HEK293 (cell line): ENCODE data around the gene MLXIPL.
A peak's percentile ranks its signal among the peaks of the same experiment; 100 is the strongest.

Experiments used
- BCL11B ChIP-seq: fragments of 450-650 bp; formaldehyde crosslinking; IDR thresholded peaks from 2 replicates; pipeline ENCODE4 v1.5.1; 2016; ENCODE audit warnings: low read depth, missing biosample characterization, missing genetic modification characterization
- GLI4 ChIP-seq: fragments of 450-650 bp; formaldehyde crosslinking; IDR thresholded peaks from 2 replicates; pipeline ENCODE4 v1.5.1; 2016; ENCODE audit warnings: missing biosample characterization, missing genetic modification characterization
- KLF16 ChIP-seq: fragments of 450-650 bp; formaldehyde crosslinking; IDR thresholded peaks from 2 replicates; pipeline ENCODE4 v1.5.1; 2017; ENCODE audit warnings: missing biosample characterization, missing genetic modification characterization
- REPIN1 ChIP-seq: fragments of 450-650 bp; formaldehyde crosslinking; IDR thresholded peaks from 2 replicates; pipeline ENCODE4 v1.5.1; 2017; ENCODE audit warnings: missing biosample characterization, missing genetic modification characterization, low read depth
- SP2 ChIP-seq: fragments of 450-650 bp; formaldehyde crosslinking; IDR thresholded peaks from 2 replicates; pipeline ENCODE4 v1.5.1; 2016; ENCODE audit warnings: missing biosample characterization, missing genetic modification characterization
- SP3 ChIP-seq: fragments of 450-650 bp; formaldehyde crosslinking; IDR thresholded peaks from 2 replicates; pipeline ENCODE4 v1.5.1; 2016; ENCODE audit warnings: missing biosample characterization, missing genetic modification characterization
- TCF7L2 ChIP-seq: IDR thresholded peaks from 2 replicates; pipeline ENCODE4 v1.6.1; 2011; ENCODE audit warnings: low read depth, mild to moderate bottlenecking, inconsistent platforms, low read length, moderate library complexity, borderline replicate concordance
- ZBTB10 ChIP-seq: fragments of 450-650 bp; formaldehyde crosslinking; IDR thresholded peaks from 2 replicates; pipeline ENCODE4 v1.5.1; 2016; ENCODE audit warnings: missing biosample characterization, missing genetic modification characterization
- ZBTB6 ChIP-seq: fragments of 450-650 bp; formaldehyde crosslinking; IDR thresholded peaks from 2 replicates; pipeline ENCODE4 v1.5.1; 2017; ENCODE audit warnings: missing biosample characterization, missing genetic modification characterization
- ZNF10 ChIP-seq: fragments of 450-650 bp; formaldehyde crosslinking; IDR thresholded peaks from 2 replicates; pipeline ENCODE4 v1.5.1; 2017; ENCODE audit warnings: missing biosample characterization, missing genetic modification characterization
- ZNF112 ChIP-seq: fragments of 450-650 bp; formaldehyde crosslinking; IDR thresholded peaks from 2 replicates; pipeline ENCODE4 v1.5.0; 2017; ENCODE audit warnings: missing biosample characterization, missing genetic modification characterization
- ZNF132 ChIP-seq: fragments of 450-650 bp; formaldehyde crosslinking; IDR thresholded peaks from 2 replicates; pipeline ENCODE4 v1.5.1; 2017; ENCODE audit warnings: missing biosample characterization, missing genetic modification characterization, borderline replicate concordance
- ZNF133 ChIP-seq: fragments of 450-650 bp; formaldehyde crosslinking; IDR thresholded peaks from 2 replicates; pipeline ENCODE4 v1.5.1; 2016; ENCODE audit warnings: missing biosample characterization, missing genetic modification characterization
- ZNF146 ChIP-seq: fragments of 450-650 bp; formaldehyde crosslinking; IDR thresholded peaks from 2 replicates; pipeline ENCODE4 v1.5.1; 2016; ENCODE audit warnings: missing biosample characterization, missing genetic modification characterization
- ZNF16 ChIP-seq: fragments of 450-650 bp; formaldehyde crosslinking; IDR thresholded peaks from 2 replicates; pipeline ENCODE4 v1.5.1; 2016; ENCODE audit warnings: low read depth, missing biosample characterization, missing genetic modification characterization
- ZNF18 ChIP-seq: fragments of 450-650 bp; formaldehyde crosslinking; IDR thresholded peaks from 2 replicates; pipeline ENCODE4 v1.5.1; 2016; ENCODE audit warnings: missing biosample characterization, missing genetic modification characterization
- ZNF184 ChIP-seq: fragments of 450-650 bp; IDR thresholded peaks from 2 replicates; pipeline ENCODE4 v1.5.1; 2018; ENCODE audit warnings: missing biosample characterization, mild to moderate bottlenecking, missing genetic modification characterization
- ZNF211 ChIP-seq: fragments of 450-650 bp; formaldehyde crosslinking; IDR thresholded peaks from 2 replicates; pipeline ENCODE4 v1.5.1; 2016; ENCODE audit warnings: low read depth, missing biosample characterization, missing genetic modification characterization
- ZNF239 ChIP-seq: fragments of 450-650 bp; formaldehyde crosslinking; IDR thresholded peaks from 2 replicates; pipeline ENCODE4 v1.5.1; 2016; ENCODE audit warnings: missing biosample characterization, missing genetic modification characterization
- ZNF266 ChIP-seq: fragments of 450-650 bp; formaldehyde crosslinking; IDR thresholded peaks from 2 replicates; pipeline ENCODE4 v1.5.1; 2016; ENCODE audit warnings: missing biosample characterization, missing genetic modification characterization, low read depth
- ZNF416 ChIP-seq: fragments of 450-650 bp; formaldehyde crosslinking; IDR thresholded peaks from 2 replicates; pipeline ENCODE4 v1.5.1; 2016; ENCODE audit warnings: missing biosample characterization, missing genetic modification characterization
- ZNF473 ChIP-seq: fragments of 450-650 bp; formaldehyde crosslinking; IDR thresholded peaks from 2 replicates; pipeline ENCODE4 v1.5.1; 2017; ENCODE audit warnings: missing biosample characterization, missing genetic modification characterization
- ZNF48 ChIP-seq: fragments of 450-650 bp; formaldehyde crosslinking; IDR thresholded peaks from 2 replicates; pipeline ENCODE4 v1.5.1; 2016; ENCODE audit warnings: missing biosample characterization, missing genetic modification characterization
- ZNF596 ChIP-seq: fragments of 450-650 bp; IDR thresholded peaks from 2 replicates; pipeline ENCODE4 v1.5.0; 2018; ENCODE audit warnings: missing biosample characterization, mild to moderate bottlenecking, missing genetic modification characterization, moderate library complexity
- ZNF670 ChIP-seq: fragments of 450-650 bp; formaldehyde crosslinking; IDR thresholded peaks from 2 replicates; pipeline ENCODE4 v1.5.1; 2016; ENCODE audit warnings: missing biosample characterization, missing genetic modification characterization, low read depth
- ZNF701 ChIP-seq: fragments of 450-650 bp; formaldehyde crosslinking; IDR thresholded peaks from 2 replicates; pipeline ENCODE4 v1.5.1; 2016; ENCODE audit warnings: missing biosample characterization, missing genetic modification characterization
- TF ChIP-seq, protein P1 (sequence below): fragments of 450-650 bp; formaldehyde crosslinking; IDR thresholded peaks from 2 replicates; pipeline ENCODE4 v1.5.1; 2017; ENCODE audit warnings: missing biosample characterization, missing genetic modification characterization
- TF ChIP-seq, protein P2 (sequence below): fragments of 450-650 bp; formaldehyde crosslinking; IDR thresholded peaks from 2 replicates; pipeline ENCODE4 v1.5.1; 2016; ENCODE audit warnings: missing biosample characterization, missing genetic modification characterization
- TF ChIP-seq, protein P3 (sequence below): fragments of 450-650 bp; IDR thresholded peaks from 2 replicates; pipeline ENCODE4 v1.5.1; 2018; ENCODE audit warnings: missing biosample characterization, missing genetic modification characterization

The MLXIPL gene

DNA sequence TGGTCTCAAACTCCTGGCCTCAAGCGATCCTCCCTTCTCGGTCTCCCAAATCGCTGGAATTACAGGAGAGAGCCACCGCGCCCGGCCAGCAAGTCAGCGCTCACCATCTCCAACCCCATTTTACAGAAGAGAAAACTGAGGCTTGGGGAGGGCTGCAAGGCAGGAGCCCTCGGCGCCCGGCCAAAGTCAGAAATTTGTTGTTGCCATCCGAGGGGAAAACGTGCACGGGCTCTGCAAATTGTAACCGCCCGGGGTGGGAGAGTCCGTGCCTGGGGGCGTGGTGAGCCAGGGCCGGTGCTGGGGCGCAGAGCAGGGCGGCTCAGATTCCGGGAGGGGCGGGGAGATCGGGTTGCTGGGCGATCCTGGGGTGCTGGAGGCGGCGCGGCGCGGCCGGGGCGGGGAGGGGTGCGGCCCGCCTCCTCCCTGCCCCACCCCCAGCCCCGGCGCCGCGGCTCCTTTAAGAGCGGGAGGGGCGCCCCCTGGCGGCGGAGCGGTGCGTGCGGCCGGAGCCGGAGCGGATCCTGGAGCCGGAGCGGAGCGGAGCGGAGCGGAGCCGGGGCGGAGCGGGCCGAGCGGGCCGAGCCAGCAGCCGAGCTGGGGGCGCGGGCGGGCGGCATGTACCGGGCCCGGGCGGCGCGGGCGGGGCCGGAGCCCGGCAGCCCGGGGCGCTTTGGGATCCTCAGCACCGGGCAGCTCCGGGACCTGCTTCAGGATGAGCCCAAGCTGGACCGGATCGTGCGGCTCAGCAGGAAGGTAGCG lies 43.2 kb upstream of the MLXIPL start, which contains the start of gene VPS37D (continued):
- TF ChIP-seq ZBTB10 (tag by site-specific recombination) (peak; percentile 46; the same call in 1 of the 2 replicates), ZNF266 (tag by site-specific recombination) (no peak), TCF7L2 (no peak), SP3 (tag by site-specific recombination) (peak; percentile 59), ZNF16 (peak; percentile 38; the same call in 1 of the 2 replicates), ZNF701 (no peak), ZNF239 (tag by site-specific recombination) (no peak), ZBTB6 (tag by site-specific recombination) (peak; percentile 99), ZNF416 (tag by site-specific recombination) (no peak), ZNF132 (no peak), ZNF10 (0 out of 2 replicates have a peak, but pooled peaks have one; percentile 15), ZNF133 (no peak), ZNF596 (tag by site-specific recombination) (no peak), BCL11B (no peak), SP2 (peak; percentile 55), ZNF48 (tag by site-specific recombination) (no peak), KLF16 (tag by site-specific recombination) (no peak), GLI4 (tag by site-specific recombination) (no peak), ZNF184 (no peak), REPIN1 (tag by site-specific recombination) (no peak), ZNF211 (no peak), ZNF473 (tag by site-specific recombination) (no peak), ZNF670 (tag by site-specific recombination) (no peak), ZNF146 (tag by site-specific recombination) (no peak), ZNF18 (tag by site-specific recombination) (no peak), ZNF112 (tag by site-specific recombination) (no peak)
- TF ChIP-seq, protein P1, sequence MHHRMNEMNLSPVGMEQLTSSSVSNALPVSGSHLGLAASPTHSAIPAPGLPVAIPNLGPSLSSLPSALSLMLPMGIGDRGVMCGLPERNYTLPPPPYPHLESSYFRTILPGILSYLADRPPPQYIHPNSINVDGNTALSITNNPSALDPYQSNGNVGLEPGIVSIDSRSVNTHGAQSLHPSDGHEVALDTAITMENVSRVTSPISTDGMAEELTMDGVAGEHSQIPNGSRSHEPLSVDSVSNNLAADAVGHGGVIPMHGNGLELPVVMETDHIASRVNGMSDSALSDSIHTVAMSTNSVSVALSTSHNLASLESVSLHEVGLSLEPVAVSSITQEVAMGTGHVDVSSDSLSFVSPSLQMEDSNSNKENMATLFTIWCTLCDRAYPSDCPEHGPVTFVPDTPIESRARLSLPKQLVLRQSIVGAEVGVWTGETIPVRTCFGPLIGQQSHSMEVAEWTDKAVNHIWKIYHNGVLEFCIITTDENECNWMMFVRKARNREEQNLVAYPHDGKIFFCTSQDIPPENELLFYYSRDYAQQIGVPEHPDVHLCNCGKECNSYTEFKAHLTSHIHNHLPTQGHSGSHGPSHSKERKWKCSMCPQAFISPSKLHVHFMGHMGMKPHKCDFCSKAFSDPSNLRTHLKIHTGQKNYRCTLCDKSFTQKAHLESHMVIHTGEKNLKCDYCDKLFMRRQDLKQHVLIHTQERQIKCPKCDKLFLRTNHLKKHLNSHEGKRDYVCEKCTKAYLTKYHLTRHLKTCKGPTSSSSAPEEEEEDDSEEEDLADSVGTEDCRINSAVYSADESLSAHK (tag by site-specific recombination) = no peak
- TF ChIP-seq, protein P2, sequence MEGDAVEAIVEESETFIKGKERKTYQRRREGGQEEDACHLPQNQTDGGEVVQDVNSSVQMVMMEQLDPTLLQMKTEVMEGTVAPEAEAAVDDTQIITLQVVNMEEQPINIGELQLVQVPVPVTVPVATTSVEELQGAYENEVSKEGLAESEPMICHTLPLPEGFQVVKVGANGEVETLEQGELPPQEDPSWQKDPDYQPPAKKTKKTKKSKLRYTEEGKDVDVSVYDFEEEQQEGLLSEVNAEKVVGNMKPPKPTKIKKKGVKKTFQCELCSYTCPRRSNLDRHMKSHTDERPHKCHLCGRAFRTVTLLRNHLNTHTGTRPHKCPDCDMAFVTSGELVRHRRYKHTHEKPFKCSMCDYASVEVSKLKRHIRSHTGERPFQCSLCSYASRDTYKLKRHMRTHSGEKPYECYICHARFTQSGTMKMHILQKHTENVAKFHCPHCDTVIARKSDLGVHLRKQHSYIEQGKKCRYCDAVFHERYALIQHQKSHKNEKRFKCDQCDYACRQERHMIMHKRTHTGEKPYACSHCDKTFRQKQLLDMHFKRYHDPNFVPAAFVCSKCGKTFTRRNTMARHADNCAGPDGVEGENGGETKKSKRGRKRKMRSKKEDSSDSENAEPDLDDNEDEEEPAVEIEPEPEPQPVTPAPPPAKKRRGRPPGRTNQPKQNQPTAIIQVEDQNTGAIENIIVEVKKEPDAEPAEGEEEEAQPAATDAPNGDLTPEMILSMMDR = no peak
- TF ChIP-seq, protein P3, sequence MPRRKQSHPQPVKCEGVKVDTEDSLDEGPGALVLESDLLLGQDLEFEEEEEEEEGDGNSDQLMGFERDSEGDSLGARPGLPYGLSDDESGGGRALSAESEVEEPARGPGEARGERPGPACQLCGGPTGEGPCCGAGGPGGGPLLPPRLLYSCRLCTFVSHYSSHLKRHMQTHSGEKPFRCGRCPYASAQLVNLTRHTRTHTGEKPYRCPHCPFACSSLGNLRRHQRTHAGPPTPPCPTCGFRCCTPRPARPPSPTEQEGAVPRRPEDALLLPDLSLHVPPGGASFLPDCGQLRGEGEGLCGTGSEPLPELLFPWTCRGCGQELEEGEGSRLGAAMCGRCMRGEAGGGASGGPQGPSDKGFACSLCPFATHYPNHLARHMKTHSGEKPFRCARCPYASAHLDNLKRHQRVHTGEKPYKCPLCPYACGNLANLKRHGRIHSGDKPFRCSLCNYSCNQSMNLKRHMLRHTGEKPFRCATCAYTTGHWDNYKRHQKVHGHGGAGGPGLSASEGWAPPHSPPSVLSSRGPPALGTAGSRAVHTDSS (tag by site-specific recombination) = no peak
